Choroid plexus epithelial cell (primary cell): ENCODE data around the gene PCNT.

Experiments
- DNase-seq: peaks from one replicate; pipeline ENCODE4 v3.0.0-alpha.2; 2010; ENCODE audit warnings: low read depth
- H3K4me3 ChIP-seq: 2 replicates; pipeline ENCODE4 v1.5.1; 2011; ENCODE audit warnings: low read depth, mild to moderate bottlenecking, control low read depth, low read length, moderate library complexity
- CTCF ChIP-seq: conservative IDR thresholded peaks from 2 replicates; pipeline ENCODE4 v1.5.1; 2011; ENCODE audit warnings: low read depth, mild to moderate bottlenecking, control low read depth, inconsistent platforms, low read length, moderate library complexity

The PCNT gene

GRCh38 chr21:46393941-46394594 lies 70.1 kb downstream of the PCNT start:
- H3K4me3 ChIP-seq: no peak overlapping the region
- TF ChIP-seq CTCF: no peak
- peak; percentile 6 for DNase-seq

- no peak overlapping the region for H3K4me3 ChIP-seq
- no peak for TF ChIP-seq CTCF
- DNase-seq: no peak
These were observed 70.7 kb downstream of the PCNT start for GRCh38 chr21:46394595-46395104.

GRCh38 chr21:46397211-46397905 lies 73.4 kb downstream of the PCNT start:
- no peak overlapping the region for H3K4me3 ChIP-seq
- DNase-seq: no peak
- TF ChIP-seq CTCF: no peak

GRCh38 chr21:46397993-46398392 lies 74.0 kb downstream of the PCNT start:
- no peak overlapping the region for H3K4me3 ChIP-seq
- TF ChIP-seq CTCF: no peak
- no peak for DNase-seq

- DNase-seq: no peak
- no peak overlapping the region for H3K4me3 ChIP-seq
- no peak for TF ChIP-seq CTCF
These were observed 75.2 kb downstream of the PCNT start for GRCh38 chr21:46399129-46399528.

- no peak for TF ChIP-seq CTCF
- DNase-seq: no peak
- H3K4me3 ChIP-seq: no peak overlapping the region
These were observed 75.7 kb downstream of the PCNT start for GRCh38 chr21:46399686-46400085.
